T-cell (primary cell): ENCODE data around the gene DNAJC7. TPM values are rescaled to one million over a fixed set of nuclear protein-coding genes. Genes with fewer than 3 reads are reported as not detected.

Experiments used
- ATAC-seq, 4 experiments: fragments of 200-7000 bp in 3 of 4; fragments of 150-1000 bp in 1 of 4; cut with Tn5 transposase; replicated peaks in 1 of 4; 1 replicate in 3 of 4; 2 replicates in 1 of 4; pipeline ENCODE4 v1.10.0; 2021; ENCODE audit warnings: moderate library complexity in 3 of 4, mild to moderate bottlenecking in 2 of 4, moderate number of reproducible peaks in 1 of 4
- CTCF ChIA-PET, 2 donors: fragments of 300-600 bp; sonication (Branson Sonifier 250); formaldehyde crosslinking; loops; one replicate each; lab custom pipeline; 2022; ENCODE audit warnings: antibody characterized with exemption in 2 of 2; lab: Charles Lee
- POLR2A ChIA-PET, 2 donors: fragments of 300-600 bp; sonication (Branson Sonifier 250); formaldehyde crosslinking; loops; one replicate each; lab custom pipeline; 2022; ENCODE audit warnings: antibody characterized with exemption in 2 of 2; lab: Charles Lee
- DNase-seq, 35 experiments: peaks; one replicate each; pipeline versions ENCODE4 v3.0.0 to v3.0.0-alpha.2; 2013 to 2023
- H3K27ac ChIP-seq: one replicate; pipeline ENCODE4 v1.5.1; 2013; ENCODE audit warnings: low read length
- H3K27me3 ChIP-seq, 2 experiments: replicated peaks in 1 of 2; 1 replicate in 1 of 2; 2 replicates in 1 of 2; pipeline versions ENCODE4 v1.6.1 to v1.7.0; 2013; ENCODE audit warnings: low read length in 1 of 2, mixed read lengths in 1 of 2; ENCODE audit not compliant: control insufficient read depth in 2 of 2, insufficient read depth in 2 of 2; ENCODE audit errors: extremely low read depth in 1 of 2
- H3K36me3 ChIP-seq, 2 donors: 1 replicate in 1 of 2; 2 replicates in 1 of 2; pipeline versions ENCODE4 v1.6.1 to v1.7.0; 2013; ENCODE audit warnings: low read length in 1 of 2; ENCODE audit not compliant: control insufficient read depth in 2 of 2, insufficient read depth in 1 of 2; ENCODE audit errors: extremely low read depth in 1 of 2
- H3K4me1 ChIP-seq, 2 experiments: 1 replicate in 1 of 2; 2 replicates in 1 of 2; pipeline versions ENCODE4 v1.6.1 to v1.7.0; 2013; ENCODE audit warnings: low read length in 2 of 2, mixed read lengths in 1 of 2; ENCODE audit not compliant: insufficient read depth in 2 of 2, control insufficient read depth in 1 of 2; ENCODE audit errors: extremely low read depth in 1 of 2
- H3K4me3 ChIP-seq, 2 donors: 1 replicate in 1 of 2; 2 replicates in 1 of 2; pipeline versions ENCODE4 v1.5.1 to v1.7.0; 2013; ENCODE audit warnings: mild to moderate bottlenecking in 2 of 2, low read length in 1 of 2, moderate library complexity in 1 of 2; ENCODE audit not compliant: control insufficient read depth in 1 of 2; ENCODE audit errors: extremely low read depth in 1 of 2
- H3K9me3 ChIP-seq: 2 replicates; pipeline ENCODE4 v1.7.0; 2013
- H3K27ac Mint-ChIP-seq, 2 donors: one replicate each; pipeline ENCODE4 v1.8.0; 2020 to 2021; ENCODE audit warnings: mild to moderate bottlenecking in 2 of 2, mixed read lengths in 2 of 2
- H3K27me3 Mint-ChIP-seq, 2 donors: one replicate each; pipeline ENCODE4 v1.8.0; 2021 to 2022; ENCODE audit warnings: mixed read lengths in 2 of 2
- H3K36me3 Mint-ChIP-seq: one replicate; pipeline ENCODE4 v1.8.0; 2021; ENCODE audit warnings: mixed read lengths
- H3K4me1 Mint-ChIP-seq, 3 donors: one replicate each; pipeline ENCODE4 v1.8.0; 2020 to 2022; ENCODE audit warnings: mixed read lengths in 3 of 3, mild to moderate bottlenecking in 1 of 3
- H3K4me3 Mint-ChIP-seq, 3 donors: one replicate each; pipeline ENCODE4 v1.8.0; 2020 to 2022; ENCODE audit warnings: mild to moderate bottlenecking in 3 of 3, mixed read lengths in 3 of 3, moderate library complexity in 3 of 3
- H3K9me3 Mint-ChIP-seq, 3 donors: one replicate each; pipeline ENCODE4 v1.8.0; 2020 to 2022; ENCODE audit warnings: mixed read lengths in 3 of 3
- WGBS: methylation state at CpG from one replicate; pipeline ENCODE4 v1.1.5; 2013; ENCODE audit warnings: missing lambda C conversion rate; ENCODE audit not compliant: insufficient coverage; 5-methylcytosine and 5-hydroxymethylcytosine counted together
- total RNA-seq, 35 experiments: library from RNA in 6 of 35; stranded (reverse) in 6 of 35; fragments of 120-200 nt in 1 of 35; gene quantifications; one replicate each; pipeline versions ENCODE4 v1.2.1 to v1.2.4 and lab custom pipeline; 2013 to 2026

The DNAJC7 gene
- total RNA-seq, 5 donors from 2014 or later (not counting 1 experiment from before 2014, with no cell fraction given) = 107 to 129 (median 112) TPM

DNA sequence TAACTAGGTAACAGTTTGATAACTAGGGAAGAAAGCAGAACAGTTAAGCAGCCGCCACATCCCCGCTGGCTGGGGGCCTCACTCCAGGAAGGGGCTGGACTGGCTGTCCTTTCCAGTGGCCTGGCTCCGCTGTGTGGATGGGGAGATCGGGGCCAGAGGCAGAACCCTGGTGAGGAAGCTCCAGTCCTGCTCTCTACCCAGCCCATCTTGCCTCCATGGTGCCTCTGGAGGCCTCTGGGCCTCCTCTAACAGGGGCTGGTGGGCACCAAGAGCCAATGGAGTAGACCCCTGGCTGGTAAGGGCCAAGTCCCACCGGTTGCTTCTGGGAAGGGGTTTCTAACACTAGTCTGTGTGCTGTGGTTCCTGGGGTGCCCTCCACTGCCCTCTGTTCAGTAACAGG is 42.6 kb downstream of the DNAJC7 start:
- ATAC-seq (no peak), DNase-seq (no peak)
- Mint-ChIP-seq H3K4me1 (peaks cover 17 to 25% (median 18%) of the 10 kb centered on the region in 3 donors), H3K4me3 (no peak overlapping the region), H3K36me3 (peaks cover 40% of the 10 kb centered on the region), H3K27me3 (no peaks in the 10 kb centered on the region), H3K9me3 (no peaks in the 10 kb centered on the region), H3K27ac (peak overlapping the region; percentile 5 to 17)
- Histone ChIP-seq H3K36me3 (peaks cover 15 to 67% of the 10 kb centered on the region in 2 donors), H3K27me3 (no peaks in the 10 kb centered on the region), H3K9me3 (no peaks in the 10 kb centered on the region), H3K4me1 (peaks cover 0 to 8% of the 10 kb centered on the region in 2 experiments), H3K27ac (no peak overlapping the region), H3K4me3 (no peak overlapping the region)
- WGBS = 100% methylated on average over 2 of the region's 5 CpGs
- POLR2A ChIA-PET = interaction anchor here (0.5 to 0.6 kb wide), 2 partner anchors 8 to 761 kb away, joined by 5 to 13 read pairs; no protein-coding TSS in a partner anchor
- CTCF ChIA-PET = interaction anchor here in 1 of 2 donors (0.7 kb wide), 1 partner anchor 29 kb away, joined by 3 read pairs; no protein-coding TSS in a partner anchor

GRCh38 chr17:41974031-41974430 is 43.2 kb downstream of the DNAJC7 start:
- no peaks in the 10 kb centered on the region for H3K9me3 Mint-ChIP-seq
- peaks cover 23 to 30% (median 23%) of the 10 kb centered on the region in 3 donors for H3K4me1 Mint-ChIP-seq
- ATAC-seq (no peak), DNase-seq (no peak)
- peak overlapping the region in 1 of 2 donors; percentile 39 for H3K27ac Mint-ChIP-seq
- ChIA-PET CTCF (interaction anchor here in 1 of 2 donors (0.7 kb wide), 1 partner anchor 29 kb away, joined by 3 read pairs; no protein-coding TSS in a partner anchor), POLR2A (interaction anchor here in 1 of 2 donors (0.6 kb wide), 1 partner anchor 8 kb away, joined by 13 read pairs; no protein-coding TSS in a partner anchor)
- H3K36me3 Mint-ChIP-seq = peaks cover 40% of the 10 kb centered on the region
- Histone ChIP-seq H3K27me3 (no peaks in the 10 kb centered on the region), H3K27ac (no peak overlapping the region), H3K4me3 (no peak overlapping the region), H3K4me1 (peaks cover 0 to 11% of the 10 kb centered on the region in 2 experiments), H3K9me3 (no peaks in the 10 kb centered on the region), H3K36me3 (peaks cover 21 to 69% of the 10 kb centered on the region in 2 donors)
- 100% methylated on average over 1 of the region's 6 CpGs for WGBS
- H3K27me3 Mint-ChIP-seq = no peaks in the 10 kb centered on the region
- H3K4me3 Mint-ChIP-seq = no peak overlapping the region

GRCh38 chr17:41973408-41973811 is 43.8 kb downstream of the DNAJC7 start:
- Histone ChIP-seq H3K27me3 (no peaks in the 10 kb centered on the region), H3K4me3 (no peak overlapping the region), H3K27ac (no peak overlapping the region), H3K9me3 (no peaks in the 10 kb centered on the region), H3K36me3 (peaks cover 21 to 70% of the 10 kb centered on the region in 2 donors), H3K4me1 (peaks cover 0 to 15% of the 10 kb centered on the region in 2 experiments)
- DNase-seq (no peak), ATAC-seq (no peak)
- WGBS = 81% methylated on average over 19 of the region's 19 CpGs
- H3K36me3 Mint-ChIP-seq = peaks cover 37% of the 10 kb centered on the region
- POLR2A ChIA-PET = interaction anchor here in 1 of 2 donors (0.6 kb wide), 1 partner anchor 73 kb away, joined by 13 read pairs; no protein-coding TSS in a partner anchor
- H3K9me3 Mint-ChIP-seq = no peaks in the 10 kb centered on the region
- H3K4me1 Mint-ChIP-seq = peaks cover 27 to 34% (median 30%) of the 10 kb centered on the region in 3 donors
- CTCF ChIA-PET = no interaction called here
- H3K4me3 Mint-ChIP-seq = no peak overlapping the region
- H3K27ac Mint-ChIP-seq = peak overlapping the region in 1 of 2 donors; percentile 6
- no peaks in the 10 kb centered on the region for H3K27me3 Mint-ChIP-seq

GRCh38 chr17:41972571-41973407 is 44.5 kb downstream of the DNAJC7 start:
- peaks cover 33 to 40% (median 36%) of the 10 kb centered on the region in 3 donors for H3K4me1 Mint-ChIP-seq
- H3K27ac ChIP-seq = no peak overlapping the region
- H3K27ac Mint-ChIP-seq = peak overlapping the region in 1 of 2 donors; percentile 10

DNA sequence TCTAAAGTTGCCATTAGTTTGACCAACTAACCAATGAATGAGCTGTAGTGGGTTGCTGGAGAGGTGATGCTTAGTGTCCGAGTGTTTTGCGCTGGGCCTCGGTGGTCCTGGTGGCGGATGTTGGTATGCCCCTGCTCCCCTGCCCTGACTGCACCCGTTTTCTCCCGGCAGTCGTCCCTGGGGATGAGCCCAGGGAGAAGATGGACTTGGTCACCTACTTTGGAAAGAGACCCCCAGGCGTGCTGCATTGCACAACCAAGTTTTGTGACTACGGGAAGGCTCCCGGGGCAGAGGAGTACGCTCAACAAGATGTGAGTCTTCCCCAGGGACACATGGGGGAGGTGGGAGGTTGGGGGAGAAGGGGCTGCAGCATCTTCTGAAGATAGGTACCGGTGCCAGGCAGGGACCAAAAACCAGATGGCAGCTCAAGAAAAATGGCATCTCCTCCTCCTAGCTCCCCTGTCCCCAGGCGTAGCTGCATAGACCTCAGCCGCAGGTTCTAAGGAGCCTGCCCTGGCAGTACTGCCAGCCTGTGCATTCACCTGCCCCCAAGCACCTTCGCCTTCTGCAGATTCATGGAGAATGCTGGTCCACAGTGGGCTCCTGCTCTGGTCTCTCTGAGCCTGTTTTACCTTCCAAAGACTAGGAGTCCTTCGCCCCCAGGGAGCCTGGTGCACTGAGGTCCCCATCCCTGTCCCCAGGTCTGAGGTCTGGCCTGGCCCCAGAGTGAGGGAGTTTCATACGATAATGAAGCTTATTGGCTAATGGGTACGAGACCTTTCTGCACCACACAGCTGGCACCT is 45.3 kb downstream of the DNAJC7 start:
- no peak for DNase-seq
- Histone ChIP-seq H3K36me3 (peaks cover 18 to 55% of the 10 kb centered on the region in 2 donors), H3K27ac (no peak overlapping the region), H3K4me1 (peaks cover 0 to 29% of the 10 kb centered on the region in 2 experiments), H3K9me3 (no peaks in the 10 kb centered on the region), H3K4me3 (no peak overlapping the region), H3K27me3 (no peaks in the 10 kb centered on the region)
- no peak overlapping the region for H3K4me3 Mint-ChIP-seq
- ChIA-PET POLR2A (interaction anchor here in 1 of 2 donors (0.5 kb wide), 1 partner anchor 332 kb away, joined by 3 read pairs; no protein-coding TSS in a partner anchor), CTCF (interaction anchor here in 1 of 2 donors (0.7 kb wide), 1 partner anchor 141 kb away, joined by 3 read pairs; no protein-coding TSS in a partner anchor)
- no peaks in the 10 kb centered on the region for H3K9me3 Mint-ChIP-seq
- H3K36me3 Mint-ChIP-seq = peaks cover 24% of the 10 kb centered on the region
- peaks cover 38 to 47% (median 38%) of the 10 kb centered on the region in 3 donors for H3K4me1 Mint-ChIP-seq
- ATAC-seq = no peak
- WGBS = 91% methylated on average over 15 of the region's 18 CpGs
- H3K27ac Mint-ChIP-seq = no peak overlapping the region
- H3K27me3 Mint-ChIP-seq = no peaks in the 10 kb centered on the region

More at GRCh38 chr17:41972571-41973407, 44.5 kb downstream of the DNAJC7 start:
- WGBS = 92% methylated on average over 13 of the region's 22 CpGs
- CTCF ChIA-PET = interaction anchor here in 1 of 2 donors (0.7 kb wide), 1 partner anchor 140 kb away, joined by 3 read pairs; no protein-coding TSS in a partner anchor
- no peaks in the 10 kb centered on the region for H3K9me3 Mint-ChIP-seq
- Histone ChIP-seq H3K36me3 (peaks cover 18 to 64% of the 10 kb centered on the region in 2 donors), H3K4me1 (peaks cover 0 to 22% of the 10 kb centered on the region in 2 experiments), H3K27me3 (no peaks in the 10 kb centered on the region), H3K9me3 (no peaks in the 10 kb centered on the region), H3K4me3 (no peak overlapping the region)
- peak in 2 of 4 experiments; percentile 11 to 15 for ATAC-seq
- POLR2A ChIA-PET = interaction anchor here in 1 of 2 donors (0.6 kb wide), 1 partner anchor 74 kb away, joined by 13 read pairs; no protein-coding TSS in a partner anchor
- no peaks in the 10 kb centered on the region for H3K27me3 Mint-ChIP-seq
- DNase-seq = no peak
- H3K36me3 Mint-ChIP-seq = peaks cover 33% of the 10 kb centered on the region
- no peak overlapping the region for H3K4me3 Mint-ChIP-seq
